Naive thymus-derived CD8-positive, alpha-beta T cell (primary cell): ENCODE results near the gene DIAPH2. TPM values are rescaled to one million over a fixed set of nuclear protein-coding genes. Genes with fewer than 3 reads are reported as not detected.
"Not testable (repeated sequence)": the region's sequence is repeated elsewhere in the genome, so short reads cannot be mapped to it uniquely, and the experiment has no call there.

ENCODE experiments used
- ATAC-seq, 2 donors: fragments of 150-1000 bp; cut with Tn5 transposase in 1 of 2; sonication (Bioruptor Pico), chemical (Tn5 transposase) in 1 of 2; 1 replicate in 1 of 2; 2 replicates in 1 of 2; pipeline ENCODE4 v1.10.0; 2021; ENCODE audit warnings: mild to moderate bottlenecking in 2 of 2, moderate library complexity in 2 of 2
- POLR2A ChIA-PET: fragments of 350-600 bp; sonication (Branson Sonifier 250); formaldehyde crosslinking; loops from one replicate; lab custom pipeline; 2021; ENCODE audit warnings: antibody characterized with exemption; lab: Charles Lee
- DNase-seq, 10 donors: peaks; one replicate each; pipeline versions ENCODE4 v3.0.0 to v3.0.0-alpha.2; 2020 to 2022
- H3K27ac Mint-ChIP-seq, 10 donors: one replicate each; pipeline ENCODE4 v1.8.0; 2020 to 2022; ENCODE audit warnings: mild to moderate bottlenecking in 10 of 10, mixed read lengths in 10 of 10, moderate library complexity in 4 of 10, inconsistent platforms in 1 of 10
- H3K27me3 Mint-ChIP-seq, 5 donors: one replicate each; pipeline ENCODE4 v1.8.0; 2021 to 2022; ENCODE audit warnings: mixed read lengths in 5 of 5
- H3K36me3 Mint-ChIP-seq, 3 donors: one replicate each; pipeline ENCODE4 v1.8.0; 2020 to 2022; ENCODE audit warnings: mixed read lengths in 3 of 3, mild to moderate bottlenecking in 2 of 3, inconsistent platforms in 1 of 3
- H3K4me1 Mint-ChIP-seq, 4 donors: one replicate each; pipeline ENCODE4 v1.8.0; 2021 to 2022; ENCODE audit warnings: mixed read lengths in 4 of 4
- H3K4me3 Mint-ChIP-seq, 10 donors: one replicate each; pipeline ENCODE4 v1.8.0; 2020 to 2022; ENCODE audit warnings: mild to moderate bottlenecking in 10 of 10, mixed read lengths in 10 of 10, moderate library complexity in 6 of 10, inconsistent platforms in 1 of 10
- H3K9me3 Mint-ChIP-seq, 9 donors: one replicate each; pipeline ENCODE4 v1.8.0; 2020 to 2022; ENCODE audit warnings: mixed read lengths in 9 of 9, mild to moderate bottlenecking in 3 of 9, inconsistent platforms in 1 of 9, moderate library complexity in 1 of 9
- polyA plus RNA-seq, 3 donors: library from polyadenylated mRNA; unstranded; fragments of 300-500 nt; fragmentation: Illumina TruSeq; gene quantifications; one replicate each; pipeline ENCODE4 v1.2.3, GENCODE V29; 2021
- total RNA-seq, 8 experiments: library from RNA in 2 of 8; stranded (reverse) in 2 of 8; gene quantifications; one replicate each; pipeline ENCODE4 v1.2.3 and lab custom pipeline; 2021 to 2026

Gene DIAPH2
- total and polyA plus RNA-seq, 5 experiments from 2014 or later = 4.2 to 6.1 (median 5.9) TPM

GRCh38 chrX:96843566-96843965, 158.9 kb downstream of the DIAPH2 start:
- Mint-ChIP-seq H3K4me3 (no peak overlapping the region), H3K36me3 (no peaks in the 10 kb centered on the region), H3K27me3 (no peaks in the 10 kb centered on the region), H3K4me1 (no peaks in the 10 kb centered on the region), H3K9me3 (peaks cover 0 to 3% (median 0%) of the 10 kb centered on the region in 9 donors), H3K27ac (no peak overlapping the region)
- no peak for ATAC-seq
- DNase-seq = no peak
- POLR2A ChIA-PET = no interaction called here

DNA sequence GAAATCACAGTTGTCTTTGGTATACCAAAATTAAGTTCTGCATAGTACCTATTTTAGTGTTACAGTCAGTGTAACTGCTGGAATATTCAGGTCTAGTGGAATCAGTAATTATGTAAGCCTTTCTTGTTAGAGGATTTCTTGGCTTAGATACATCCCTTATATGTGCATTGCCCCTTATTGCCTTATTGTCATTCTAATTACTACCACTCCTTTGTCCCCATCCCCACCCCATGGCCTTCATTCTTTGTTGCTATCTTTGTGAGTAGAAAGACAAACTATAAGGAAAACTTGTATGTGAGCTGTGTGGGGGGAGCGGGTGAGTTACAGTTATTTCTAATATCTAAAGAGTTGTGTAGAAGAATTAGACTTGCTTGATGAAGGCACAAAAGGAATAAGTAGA, 162.2 kb downstream of the DIAPH2 start:
- Mint-ChIP-seq H3K9me3 (no peaks in the 10 kb centered on the region), H3K27me3 (no peaks in the 10 kb centered on the region), H3K27ac (no peak overlapping the region), H3K4me3 (no peak overlapping the region), H3K4me1 (no peaks in the 10 kb centered on the region), H3K36me3 (no peaks in the 10 kb centered on the region)
- no peak for DNase-seq
- ATAC-seq = no peak
- POLR2A ChIA-PET = no interaction called here

DNA sequence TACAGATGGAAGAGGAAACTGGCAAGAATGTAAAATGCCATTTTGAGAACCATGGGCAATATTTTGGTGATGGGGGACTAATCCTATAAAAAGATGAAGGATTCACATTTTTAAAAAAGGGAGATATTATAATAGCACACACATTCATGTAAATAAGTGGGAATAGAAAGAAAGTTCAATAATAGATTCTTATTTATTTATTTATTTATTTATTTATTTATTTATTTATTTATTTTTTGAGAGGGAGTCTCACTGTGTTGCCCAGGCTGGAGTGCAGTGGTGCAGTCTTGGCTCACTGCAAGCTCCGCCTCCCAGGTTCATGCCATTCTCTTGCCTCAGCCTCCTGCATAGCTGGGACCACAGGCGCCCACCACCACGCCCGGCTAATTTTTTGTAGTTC, 174.8 kb downstream of the DIAPH2 start:
- POLR2A ChIA-PET, ATAC-seq, H3K27me3 Mint-ChIP-seq, DNase-seq, H3K27ac Mint-ChIP-seq, H3K4me3 Mint-ChIP-seq, H3K36me3 Mint-ChIP-seq, H3K9me3 Mint-ChIP-seq, H3K4me1 Mint-ChIP-seq: not testable (repeated sequence)

DNA sequence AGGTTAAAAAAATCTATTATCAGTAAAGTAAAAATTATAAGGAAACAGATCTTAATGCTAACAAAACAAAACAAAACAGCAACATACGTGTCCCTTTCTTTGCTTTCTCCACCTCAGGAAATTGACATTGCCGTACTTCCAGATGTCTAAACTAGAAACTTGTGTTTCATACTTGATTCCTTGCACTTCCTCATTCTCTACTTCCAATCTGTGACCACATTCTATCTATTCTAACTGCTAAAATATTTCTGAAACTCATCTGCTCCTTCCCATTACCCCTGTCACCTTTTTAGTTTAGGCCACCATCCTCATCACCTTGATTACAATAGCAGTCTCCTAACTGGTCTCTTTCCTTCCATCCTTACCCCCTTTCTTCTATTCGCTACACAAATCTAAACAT, 176.6 kb downstream of the DIAPH2 start:
- Mint-ChIP-seq H3K36me3 (no peaks in the 10 kb centered on the region), H3K4me3 (no peak overlapping the region), H3K27me3 (no peaks in the 10 kb centered on the region), H3K9me3 (peaks cover 0 to 2% (median 0%) of the 10 kb centered on the region in 9 donors), H3K4me1 (peaks cover 0 to 8% (median 0%) of the 10 kb centered on the region in 4 donors), H3K27ac (no peak overlapping the region)
- ATAC-seq (no peak), DNase-seq (no peak)
- POLR2A ChIA-PET = no interaction called here

DNA sequence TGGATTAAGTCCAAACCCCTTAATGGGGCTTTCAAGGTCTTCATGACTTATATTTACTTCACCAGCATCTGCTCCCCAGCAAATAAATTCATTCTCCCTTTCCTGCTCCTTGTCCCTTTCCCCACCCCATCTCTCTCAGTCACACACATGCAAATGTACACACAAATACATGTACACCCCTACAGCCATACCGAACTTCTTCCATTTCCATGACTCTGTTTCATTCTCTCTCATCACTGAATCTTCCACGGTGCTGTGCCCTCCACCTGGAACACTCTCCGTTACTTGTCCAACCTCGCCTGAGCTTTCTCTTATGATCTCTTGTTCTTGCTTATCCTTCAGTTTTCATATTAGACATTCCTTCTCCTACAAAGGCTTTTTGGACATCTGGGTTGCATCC, 177.0 kb downstream of the DIAPH2 start:
- Mint-ChIP-seq H3K27ac (no peak overlapping the region), H3K9me3 (peaks cover 0 to 1% (median 0%) of the 10 kb centered on the region in 9 donors), H3K27me3 (no peaks in the 10 kb centered on the region), H3K36me3 (no peaks in the 10 kb centered on the region), H3K4me1 (peaks cover 0 to 8% (median 0%) of the 10 kb centered on the region in 4 donors), H3K4me3 (no peak overlapping the region)
- DNase-seq (no peak), ATAC-seq (no peak)
- POLR2A ChIA-PET = no interaction called here

DNA sequence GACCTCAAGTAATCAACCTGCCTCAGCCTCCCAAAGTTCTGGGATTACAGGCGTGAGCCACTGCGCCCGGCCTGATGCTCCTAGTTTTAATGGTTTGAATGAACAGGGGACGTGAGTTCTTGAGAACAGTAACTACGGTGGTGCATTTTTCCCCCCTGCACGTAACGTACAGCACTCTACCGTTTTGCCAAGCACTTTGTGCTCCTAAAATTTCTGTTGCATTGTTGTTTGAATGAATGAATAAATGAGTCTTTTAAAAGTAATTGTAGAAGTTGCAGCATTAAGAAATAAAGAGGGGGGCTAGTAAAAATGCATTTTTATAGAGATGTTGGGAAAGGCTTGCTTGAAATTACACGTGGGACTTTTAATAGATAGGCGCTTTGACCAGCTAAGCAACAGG, 199.0 kb downstream of the DIAPH2 start, which contains the start of gene RPA4:
Gene RPA4, plus strand, starts transcription at position 301 of the 400 bp plus-strand sequence. CDS start 403 bp downstream, outside the sequence.
- no peak for ATAC-seq
- Mint-ChIP-seq H3K4me3 (no peak within 1 kb of the TSS), H3K4me1 (no peaks in the 10 kb centered on the region), H3K27ac (no peak within 1 kb of the TSS), H3K9me3 (no peaks in the 10 kb centered on the region), H3K27me3 (no peaks in the 10 kb centered on the region), H3K36me3 (peaks cover 0 to 11% (median 5%) of the 10 kb centered on the region in 3 donors)
- POLR2A ChIA-PET = no interaction called here
- DNase-seq = no peak

- no peak for ATAC-seq
- no peak overlapping the region for H3K27ac Mint-ChIP-seq
- DNase-seq = no peak
- POLR2A ChIA-PET = no interaction called here
- H3K36me3 Mint-ChIP-seq = peaks cover 0 to 11% (median 5%) of the 10 kb centered on the region in 3 donors
- H3K4me1 Mint-ChIP-seq = no peaks in the 10 kb centered on the region
- no peaks in the 10 kb centered on the region for H3K9me3 Mint-ChIP-seq
- H3K27me3 Mint-ChIP-seq = no peaks in the 10 kb centered on the region
- no peak overlapping the region for H3K4me3 Mint-ChIP-seq
Measured at GRCh38 chrX:96884027-96884426, 199.4 kb downstream of the DIAPH2 start.

GRCh38 chrX:96889726-96890125, 205.1 kb downstream of the DIAPH2 start:
- POLR2A ChIA-PET = no interaction called here
- Mint-ChIP-seq H3K27me3 (no peaks in the 10 kb centered on the region), H3K9me3 (peaks cover 0 to 2% (median 0%) of the 10 kb centered on the region in 9 donors), H3K4me3 (no peak overlapping the region), H3K36me3 (peaks cover 0 to 4% (median 1%) of the 10 kb centered on the region in 3 donors), H3K27ac (no peak overlapping the region), H3K4me1 (peaks cover 0 to 1% (median 0%) of the 10 kb centered on the region in 4 donors)
- DNase-seq = no peak
- ATAC-seq = no peak

GRCh38 chrX:96906741-96907140, 222.1 kb downstream of the DIAPH2 start:
- no peak overlapping the region for H3K27ac Mint-ChIP-seq
- ATAC-seq (no peak), DNase-seq (no peak)
- POLR2A ChIA-PET = no interaction called here
- peaks cover 0 to 7% (median 0%) of the 10 kb centered on the region in 9 donors for H3K9me3 Mint-ChIP-seq
- no peaks in the 10 kb centered on the region for H3K27me3 Mint-ChIP-seq
- no peaks in the 10 kb centered on the region for H3K4me1 Mint-ChIP-seq
- H3K4me3 Mint-ChIP-seq = no peak overlapping the region
- peaks cover 0 to 1% (median 0%) of the 10 kb centered on the region in 3 donors for H3K36me3 Mint-ChIP-seq

DNA sequence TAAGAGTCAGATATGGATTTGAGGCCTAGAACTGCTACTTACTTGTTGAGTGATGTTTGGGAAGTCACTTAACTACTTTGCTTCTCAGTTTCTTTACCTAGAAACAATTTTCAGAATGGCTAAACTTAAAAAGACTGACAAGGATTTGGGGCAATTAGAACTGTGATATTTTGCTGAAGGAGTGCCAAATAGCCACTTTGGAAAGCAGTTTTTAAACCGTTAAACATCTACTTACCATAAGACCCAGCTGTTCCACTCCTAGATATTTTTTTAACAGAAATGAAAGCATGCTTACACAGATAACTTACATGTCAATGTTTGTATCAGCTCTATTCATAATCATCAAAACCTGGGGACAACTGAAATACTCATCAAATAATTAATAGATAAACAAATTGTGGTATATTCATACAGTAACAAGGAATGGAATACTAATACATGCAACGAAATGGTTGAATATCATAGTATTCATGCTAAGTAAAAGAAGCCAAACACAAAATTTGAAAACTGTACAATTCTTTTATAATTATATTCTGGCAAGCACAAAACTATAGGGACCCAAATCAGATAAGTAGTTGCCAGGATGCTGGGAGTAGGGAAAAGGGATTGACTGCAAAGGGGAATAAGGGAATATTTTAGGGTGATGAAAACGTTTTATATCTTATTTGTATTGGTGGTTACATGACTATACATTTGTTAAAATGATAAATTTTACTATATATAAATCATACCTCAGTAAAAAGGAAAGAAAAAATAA, 223.1 kb downstream of the DIAPH2 start:
- Mint-ChIP-seq H3K27ac (no peak overlapping the region), H3K9me3 (no peaks in the 10 kb centered on the region), H3K27me3 (no peaks in the 10 kb centered on the region), H3K36me3 (peaks cover 0 to 4% (median 0%) of the 10 kb centered on the region in 3 donors), H3K4me1 (no peaks in the 10 kb centered on the region), H3K4me3 (no peak overlapping the region)
- POLR2A ChIA-PET = no interaction called here
- DNase-seq (no peak), ATAC-seq (no peak)

DNA sequence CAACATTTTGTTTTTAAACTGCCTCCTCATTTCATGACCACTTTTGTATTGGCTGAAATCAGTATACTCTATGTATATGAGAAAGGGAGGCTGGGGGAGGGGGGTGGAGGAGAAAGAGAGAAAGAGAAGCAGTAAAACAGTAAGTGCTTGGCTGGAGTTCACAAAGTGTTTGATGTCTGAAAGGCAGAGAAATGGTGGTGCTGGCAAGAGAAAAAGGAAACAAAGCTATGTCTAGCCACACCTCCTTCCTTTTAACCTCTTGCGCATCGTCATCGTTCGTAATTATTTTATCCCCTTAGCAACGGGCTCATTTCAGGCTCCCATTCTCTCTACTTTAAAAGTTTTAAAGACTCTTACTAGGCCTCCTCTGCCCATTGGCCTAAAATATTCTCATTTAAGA, 224.6 kb downstream of the DIAPH2 start:
- POLR2A ChIA-PET = no interaction called here
- DNase-seq = no peak
- Mint-ChIP-seq H3K27me3 (no peaks in the 10 kb centered on the region), H3K4me1 (no peaks in the 10 kb centered on the region), H3K27ac (no peak overlapping the region), H3K36me3 (peaks cover 0 to 6% (median 0%) of the 10 kb centered on the region in 3 donors), H3K9me3 (no peaks in the 10 kb centered on the region), H3K4me3 (no peak overlapping the region)
- no peak for ATAC-seq

- H3K27me3 Mint-ChIP-seq = no peaks in the 10 kb centered on the region
- no peaks in the 10 kb centered on the region for H3K4me1 Mint-ChIP-seq
- H3K27ac Mint-ChIP-seq = no peak overlapping the region
- no peak overlapping the region for H3K4me3 Mint-ChIP-seq
- peaks cover 0 to 1% (median 0%) of the 10 kb centered on the region in 9 donors for H3K9me3 Mint-ChIP-seq
- peaks cover 4 to 18% (median 13%) of the 10 kb centered on the region in 3 donors for H3K36me3 Mint-ChIP-seq
- DNase-seq (no peak), ATAC-seq (no peak)
- POLR2A ChIA-PET = no interaction called here
Measured at GRCh38 chrX:96918864-96919263, 234.2 kb downstream of the DIAPH2 start.

GRCh38 chrX:96919672-96920071, 235.0 kb downstream of the DIAPH2 start:
- peaks cover 4 to 18% (median 13%) of the 10 kb centered on the region in 3 donors for H3K36me3 Mint-ChIP-seq
- H3K9me3 Mint-ChIP-seq = peaks cover 0 to 1% (median 0%) of the 10 kb centered on the region in 9 donors
- no peak for ATAC-seq

More at GRCh38 chrX:96919672-96920071, 235.0 kb downstream of the DIAPH2 start:
- no peak overlapping the region for H3K4me3 Mint-ChIP-seq
- H3K27me3 Mint-ChIP-seq = no peaks in the 10 kb centered on the region
- no peak overlapping the region for H3K27ac Mint-ChIP-seq
- DNase-seq = no peak
- no peaks in the 10 kb centered on the region for H3K4me1 Mint-ChIP-seq
- POLR2A ChIA-PET = no interaction called here
